ACC112 (cell line): Measurements from ENCODE around the gene JOSD1.
"Not testable (repeated sequence)": the region's sequence is repeated elsewhere in the genome, so short reads cannot be mapped to it uniquely, and the experiment has no call there.

ENCODE experiments used
- H2AFZ ChIP-seq: fragments of 200-600 bp; sonication (generic); one replicate; pipeline ENCODE4 v1.6.0; 2017; ENCODE audit warnings: antibody characterized with exemption, low read length; ENCODE audit not compliant: unreplicated experiment
- H3K27ac ChIP-seq: fragments of 200-600 bp; sonication (generic); 2 replicates; pipeline ENCODE4 v1.5.1; 2014; ENCODE audit warnings: low read depth, mild to moderate bottlenecking, antibody characterized with exemption, low read length, moderate library complexity
- H3K27me3 ChIP-seq: fragments of 200-600 bp; sonication (generic); 2 replicates; pipeline ENCODE4 v1.6.1; 2014; ENCODE audit warnings: mild to moderate bottlenecking, antibody characterized with exemption, low read length, moderate library complexity, mixed read lengths; ENCODE audit not compliant: insufficient read depth
- H3K36me3 ChIP-seq: fragments of 200-600 bp; sonication (generic); 2 replicates; pipeline ENCODE4 v1.6.1; 2016; ENCODE audit warnings: mild to moderate bottlenecking, antibody characterized with exemption, low read length, moderate library complexity, mixed read lengths; ENCODE audit not compliant: insufficient read depth
- H3K4me1 ChIP-seq: fragments of 200-600 bp; sonication (generic); one replicate; pipeline ENCODE4 v1.6.1; 2016; ENCODE audit warnings: low read length, mixed read lengths; ENCODE audit not compliant: insufficient read depth, unreplicated experiment, control insufficient read depth
- H3K4me3 ChIP-seq: fragments of 200-600 bp; sonication (generic); 2 replicates; pipeline ENCODE4 v1.5.1; 2014; ENCODE audit warnings: mild to moderate bottlenecking, low read depth, low read length
- H3K79me2 ChIP-seq: fragments of 200-600 bp; sonication (generic); one replicate; pipeline ENCODE4 v1.6.0; 2016; ENCODE audit warnings: low read length; ENCODE audit not compliant: control insufficient read depth, unreplicated experiment, insufficient read depth

The JOSD1 gene

GRCh38 chr22:38649841-38650522 is 50.8 kb downstream of the JOSD1 start:
- Histone ChIP-seq H2AFZ (no peak overlapping the region), H3K36me3 (no peaks in the 10 kb centered on the region), H3K79me2 (no peaks in the 10 kb centered on the region), H3K4me1 (no peaks in the 10 kb centered on the region), H3K27me3 (no peaks in the 10 kb centered on the region), H3K4me3 (no peak overlapping the region), H3K27ac (no peak overlapping the region)

GRCh38 chr22:38645430-38645829 is 55.3 kb downstream of the JOSD1 start:
- H3K27me3 ChIP-seq = no peaks in the 10 kb centered on the region
- H3K4me3 ChIP-seq = no peak overlapping the region
- no peaks in the 10 kb centered on the region for H3K79me2 ChIP-seq
- no peaks in the 10 kb centered on the region for H3K36me3 ChIP-seq
- H3K4me1 ChIP-seq = no peaks in the 10 kb centered on the region
- no peak overlapping the region for H3K27ac ChIP-seq
- no peak overlapping the region for H2AFZ ChIP-seq

- H3K4me1 ChIP-seq, H3K27me3 ChIP-seq, H3K36me3 ChIP-seq, H3K27ac ChIP-seq, H3K79me2 ChIP-seq, H2AFZ ChIP-seq, H3K4me3 ChIP-seq: not testable (repeated sequence)
Observed at GRCh38 chr22:38644245-38644644, 56.5 kb downstream of the JOSD1 start.

GRCh38 chr22:38641476-38642040 is 59.2 kb downstream of the JOSD1 start:
- Histone ChIP-seq H3K79me2 (no peaks in the 10 kb centered on the region), H3K4me1 (no peaks in the 10 kb centered on the region), H3K27ac (no peak overlapping the region), H3K4me3 (no peak overlapping the region), H2AFZ (no peak overlapping the region), H3K27me3 (no peaks in the 10 kb centered on the region), H3K36me3 (no peaks in the 10 kb centered on the region)

GRCh38 chr22:38638728-38639127 is 62.0 kb downstream of the JOSD1 start:
- H3K4me3 ChIP-seq = no peak overlapping the region
- no peaks in the 10 kb centered on the region for H3K27me3 ChIP-seq
- H2AFZ ChIP-seq = no peak overlapping the region
- no peaks in the 10 kb centered on the region for H3K4me1 ChIP-seq
- no peak overlapping the region for H3K27ac ChIP-seq
- H3K36me3 ChIP-seq = no peaks in the 10 kb centered on the region
- no peaks in the 10 kb centered on the region for H3K79me2 ChIP-seq

GRCh38 chr22:38638216-38638615 is 62.5 kb downstream of the JOSD1 start:
- H3K79me2 ChIP-seq = no peaks in the 10 kb centered on the region
- H3K36me3 ChIP-seq = no peaks in the 10 kb centered on the region
- no peak overlapping the region for H3K27ac ChIP-seq
- no peaks in the 10 kb centered on the region for H3K4me1 ChIP-seq
- H2AFZ ChIP-seq = no peak overlapping the region
- H3K27me3 ChIP-seq = no peaks in the 10 kb centered on the region
- no peak overlapping the region for H3K4me3 ChIP-seq
